ENCODE data around the gene APOBEC3F.
"Not testable (repeated sequence)": the region's sequence is repeated elsewhere in the genome, so short reads cannot be mapped to it uniquely, and the experiment has no call there.

The APOBEC3F gene

DNA sequence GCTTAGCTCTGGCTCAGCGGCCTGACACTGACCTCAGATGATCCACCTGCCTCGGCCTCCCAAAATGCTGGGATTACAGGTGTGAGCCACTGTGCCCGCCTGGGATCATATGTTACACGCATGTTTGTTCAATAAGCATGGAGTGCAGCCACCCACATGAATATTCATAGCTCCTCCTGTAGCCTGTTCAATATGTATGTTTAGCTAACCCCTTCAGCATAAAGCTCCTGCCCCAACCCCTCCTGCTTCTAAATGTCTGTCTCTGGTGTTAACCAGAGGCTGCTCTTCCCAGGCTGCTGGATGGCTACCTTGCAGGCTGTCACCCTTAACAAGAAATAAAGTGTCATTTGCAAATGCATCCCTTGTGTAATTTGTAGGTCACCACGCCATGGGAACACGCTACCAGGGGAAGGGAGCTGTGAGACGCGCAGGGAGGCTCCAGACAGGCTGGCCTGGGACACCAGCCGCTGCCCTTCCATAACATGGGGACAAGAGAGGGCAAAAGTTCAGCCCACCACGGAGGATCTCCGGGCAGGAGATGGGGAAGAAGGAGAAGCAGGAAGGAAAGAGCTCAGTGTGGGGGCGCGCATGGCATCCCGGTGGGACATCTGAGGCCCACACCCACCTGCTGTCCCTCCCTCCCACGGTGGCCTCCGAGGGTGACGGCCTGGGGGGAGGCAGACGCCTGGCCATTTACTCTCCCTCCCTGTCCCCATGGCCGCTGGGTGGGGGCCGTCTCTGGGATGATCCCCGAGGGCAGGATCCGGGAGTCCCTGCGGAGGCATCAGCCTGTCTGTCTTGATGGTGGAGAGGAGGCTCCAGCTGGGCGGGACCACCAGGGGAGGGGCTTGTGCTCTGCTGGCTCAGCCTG lies 35.7 kb downstream of the APOBEC3F start:
- DNase-seq: not testable (repeated sequence)

DNA sequence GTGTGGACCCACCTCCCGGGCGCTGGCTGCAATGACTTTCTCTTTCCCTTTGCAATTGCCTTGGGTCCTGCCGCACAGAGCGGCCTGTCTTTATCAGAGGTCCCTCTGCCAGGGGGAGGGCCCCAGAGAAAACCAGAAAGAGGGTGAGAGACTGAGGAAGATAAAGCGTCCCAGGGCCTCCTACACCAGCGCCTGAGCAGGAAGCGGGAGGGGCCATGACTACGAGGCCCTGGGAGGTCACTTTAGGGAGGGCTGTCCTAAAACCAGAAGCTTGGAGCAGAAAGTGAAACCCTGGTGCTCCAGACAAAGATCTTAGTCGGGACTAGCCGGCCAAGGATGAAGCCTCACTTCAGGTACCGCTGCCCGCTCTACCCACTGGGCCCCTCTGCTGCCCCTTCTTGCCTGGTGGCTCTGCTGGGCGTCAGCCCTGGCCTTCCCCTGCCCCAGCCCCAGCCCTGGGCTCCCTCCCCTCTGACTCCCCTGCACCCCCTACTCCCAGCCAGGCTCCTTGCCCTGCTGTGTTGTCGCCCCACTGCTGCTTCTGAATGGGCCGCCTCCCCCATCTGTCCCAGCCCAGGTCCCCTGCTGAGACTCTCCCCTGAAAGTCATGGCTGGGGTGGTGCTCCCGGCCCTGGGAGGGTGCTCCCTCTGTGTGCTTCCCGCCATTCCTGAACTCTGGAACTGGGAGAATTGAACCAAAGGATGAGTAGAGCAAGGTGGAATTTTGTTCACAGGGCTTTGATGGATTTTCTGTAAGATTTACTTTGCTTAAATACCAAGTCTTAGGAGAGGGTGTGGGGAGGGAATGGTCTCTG lies 36.6 kb downstream of the APOBEC3F start, which contains the start of gene APOBEC3G:
APOBEC3G (plus strand) TSS at position 250 of the 815 bp plus-strand sequence; CDS start at position 337, 87 bp downstream.
- peak; percentile 74 for DNase-seq

DNA sequence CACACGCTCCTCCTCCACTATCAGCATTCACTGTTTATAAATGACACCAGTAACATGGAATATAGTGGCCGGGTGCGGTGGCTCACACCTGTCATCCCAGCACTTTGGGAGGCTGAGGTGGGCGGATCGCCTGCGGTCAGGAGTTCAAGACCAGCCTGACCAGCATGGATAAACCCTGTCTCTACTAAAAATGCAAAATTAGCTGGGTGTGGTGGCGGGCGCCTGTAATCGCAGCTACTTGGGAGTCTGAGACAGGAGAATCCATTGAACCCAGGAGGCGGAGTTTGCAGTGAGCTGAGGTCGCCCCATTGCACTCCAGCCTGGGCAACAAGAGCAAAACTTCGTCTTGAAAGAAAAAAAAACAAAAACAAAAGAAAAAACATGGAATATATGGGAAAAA lies 37.2 kb downstream of the APOBEC3F start:
- not testable (repeated sequence) for DNase-seq

DNA sequence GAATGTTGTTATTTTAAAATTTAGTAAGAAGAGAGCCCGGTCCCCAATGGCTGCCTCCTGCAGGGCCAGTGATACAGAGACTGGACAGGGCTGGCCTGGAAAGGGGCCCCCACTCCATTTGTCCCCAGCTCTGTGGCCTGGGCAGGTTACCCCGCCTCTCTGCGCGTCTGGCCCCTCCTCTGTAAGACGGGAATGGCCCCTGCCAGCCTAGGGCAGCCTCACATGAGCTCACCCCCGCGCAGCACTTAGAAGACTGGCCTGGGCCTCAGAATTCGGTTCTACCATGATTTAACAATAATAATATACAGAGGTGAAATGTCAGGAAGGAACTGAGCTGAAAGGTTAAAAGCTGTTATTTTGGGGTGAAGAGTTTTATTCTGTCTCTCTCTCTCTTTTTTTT lies 37.7 kb downstream of the APOBEC3F start:
- DNase-seq: no peak

DNA sequence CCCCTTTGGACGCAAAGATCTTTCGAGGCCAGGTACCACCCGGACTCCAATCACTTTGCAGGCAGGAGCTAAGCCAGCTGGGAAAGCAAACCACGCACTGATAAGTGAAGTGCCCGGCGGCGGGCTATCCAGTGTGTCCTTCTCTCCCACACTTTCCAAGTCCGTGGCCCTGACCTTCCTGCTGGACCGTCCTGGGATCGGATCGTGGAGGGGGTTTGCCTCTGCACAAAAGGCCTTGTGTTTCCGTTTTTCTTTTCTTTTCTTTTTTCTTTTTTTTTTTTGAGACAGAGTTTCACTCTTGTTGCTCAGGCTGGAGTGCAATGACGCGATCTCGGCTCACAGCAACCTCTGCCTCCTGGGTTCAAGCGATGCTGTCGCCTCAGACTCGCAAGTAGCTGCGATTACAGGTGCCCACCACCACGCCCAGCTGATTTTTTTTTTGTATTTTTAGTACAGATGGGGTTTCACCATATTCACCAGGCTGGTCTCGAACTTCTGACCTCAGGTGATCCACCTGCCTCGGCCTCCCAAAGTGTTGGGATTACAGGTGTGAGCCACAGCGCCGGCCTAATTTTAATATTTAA lies 38.5 kb downstream of the APOBEC3F start:
- not testable (repeated sequence) for DNase-seq

DNA sequence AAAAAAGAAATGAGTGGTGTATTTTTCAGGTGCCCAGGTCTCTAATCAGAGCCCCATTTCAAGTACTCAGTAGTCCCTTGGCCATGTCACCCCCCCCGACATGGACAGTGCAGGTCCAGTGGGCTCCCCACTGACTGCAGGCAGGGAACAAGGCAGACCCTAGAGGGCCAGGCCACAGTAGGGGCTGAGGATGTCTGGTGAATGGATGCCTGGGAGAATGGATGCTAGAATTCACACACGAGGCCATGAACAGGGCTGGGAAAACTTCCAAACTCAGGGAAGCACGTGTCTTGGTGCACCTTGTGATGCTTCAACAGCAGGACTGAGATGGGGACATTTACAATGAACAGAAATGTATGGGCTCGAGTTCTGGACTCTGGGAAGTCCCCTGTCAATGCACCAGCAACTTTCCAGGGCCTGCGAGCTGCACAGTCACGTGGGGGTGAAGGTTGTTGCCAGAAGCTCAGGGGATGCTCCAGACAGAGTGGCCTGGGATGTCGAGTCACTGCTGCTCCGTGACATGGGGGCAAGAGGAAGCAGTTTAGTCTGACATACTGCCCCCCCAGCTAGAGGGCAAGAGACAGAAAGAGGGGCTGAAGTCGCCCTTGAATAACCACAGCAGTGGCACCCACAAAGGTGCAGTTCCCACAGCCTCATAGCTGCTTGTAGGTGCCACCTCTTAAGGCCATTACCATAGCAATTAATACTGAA lies 39.5 kb downstream of the APOBEC3F start:
- DNase-seq: no peak

DNA sequence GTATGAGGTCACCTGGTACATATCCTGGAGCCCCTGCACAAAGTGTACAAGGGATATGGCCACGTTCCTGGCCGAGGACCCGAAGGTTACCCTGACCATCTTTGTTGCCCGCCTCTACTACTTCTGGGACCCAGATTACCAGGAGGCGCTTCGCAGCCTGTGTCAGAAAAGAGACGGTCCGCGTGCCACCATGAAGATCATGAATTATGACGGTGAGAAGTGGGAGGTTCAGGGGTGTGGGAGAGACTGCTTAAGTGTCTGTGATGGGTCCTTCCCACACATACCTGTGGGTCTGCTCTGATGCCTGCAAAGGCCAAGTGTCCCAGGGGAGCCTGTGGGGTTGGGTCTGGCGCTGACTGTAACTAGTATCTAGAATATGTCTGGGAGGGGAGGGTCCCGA lies 40.4 kb downstream of the APOBEC3F start:
- DNase-seq: no peak

DNA sequence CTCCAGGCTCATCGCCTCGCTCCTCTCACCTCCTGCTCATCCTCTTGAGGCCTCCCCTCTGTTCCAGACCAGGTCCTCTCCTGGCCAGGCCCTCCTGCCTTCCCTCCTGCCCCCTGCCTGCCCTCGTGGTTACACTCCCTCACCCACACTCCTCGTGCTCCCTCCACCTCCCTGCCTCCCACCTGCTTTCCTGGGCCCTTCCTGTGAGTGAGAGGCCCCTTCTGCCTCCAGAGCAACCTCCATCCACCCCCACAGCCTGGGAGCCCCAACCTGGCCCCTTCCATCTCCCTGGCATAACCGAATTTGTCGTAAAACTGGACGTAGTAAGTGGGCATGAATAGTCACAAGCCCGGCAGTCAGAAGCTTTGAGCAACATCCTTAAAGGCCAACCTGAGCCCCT lies 40.9 kb downstream of the APOBEC3F start:
- no peak for DNase-seq

DNA sequence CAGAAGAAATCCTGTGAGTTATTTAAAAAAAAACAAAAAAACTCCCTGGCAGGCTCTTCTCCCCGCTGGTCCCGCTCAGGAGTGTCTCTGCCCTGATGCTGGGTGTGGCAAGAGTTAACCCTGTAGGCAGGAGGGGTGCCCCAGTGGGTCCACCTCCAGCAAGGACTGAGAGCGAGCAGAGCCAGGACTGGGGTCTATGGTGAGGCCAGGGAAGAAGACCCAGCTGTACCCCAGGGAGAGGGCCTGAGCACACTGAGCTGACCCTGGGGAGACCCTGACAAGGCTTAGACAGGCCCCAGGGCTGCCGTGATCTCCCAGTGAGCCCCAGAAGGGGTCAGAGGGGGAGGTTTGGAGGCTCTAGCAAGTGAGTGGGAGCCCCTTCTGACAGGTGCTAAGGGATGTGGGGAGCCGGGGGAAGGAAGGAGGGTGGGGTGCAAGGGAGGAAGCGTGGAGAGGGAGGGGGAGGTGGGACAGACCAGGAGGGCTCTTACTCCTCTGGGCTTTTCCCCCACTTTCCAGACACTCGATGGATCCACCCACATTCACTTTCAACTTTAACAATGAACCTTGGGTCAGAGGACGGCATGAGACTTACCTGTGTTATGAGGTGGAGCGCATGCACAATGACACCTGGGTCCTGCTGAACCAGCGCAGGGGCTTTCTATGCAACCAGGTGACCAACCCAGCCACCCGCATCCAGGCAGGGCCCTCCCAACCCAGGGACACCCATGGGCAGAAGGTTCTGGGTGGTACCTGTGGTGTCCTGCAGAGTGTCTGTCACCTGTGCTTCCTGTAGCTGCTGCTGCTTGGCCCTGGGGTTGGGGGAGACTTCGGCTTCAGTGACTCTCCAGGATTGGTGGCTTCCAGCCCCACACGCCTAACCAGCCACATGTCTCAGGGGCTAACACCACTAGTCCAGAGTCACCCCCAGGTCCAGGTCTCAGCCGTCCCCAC lies 42.8 kb downstream of the APOBEC3F start:
- DNase-seq: no peak

DNA sequence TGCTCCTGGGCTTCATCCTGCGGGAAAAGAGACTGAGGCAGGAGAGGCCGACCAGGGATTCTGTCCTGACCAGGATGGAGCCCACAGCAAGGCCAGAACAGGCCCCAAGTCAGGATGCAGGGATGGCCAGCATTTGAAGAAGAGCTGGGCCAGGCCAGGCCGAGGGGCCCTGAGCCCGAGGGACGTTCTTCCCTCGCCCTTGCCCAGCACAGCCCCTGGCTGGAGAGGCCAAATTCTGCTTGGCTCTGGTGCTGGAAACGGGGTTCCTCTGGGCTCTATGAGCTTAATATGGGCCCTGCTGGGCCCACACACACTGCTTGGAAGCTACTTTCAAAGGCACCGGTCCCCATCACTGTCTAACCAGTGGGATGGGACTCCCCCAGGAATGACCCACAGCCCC lies 44.0 kb downstream of the APOBEC3F start:
- DNase-seq: no peak

DNA sequence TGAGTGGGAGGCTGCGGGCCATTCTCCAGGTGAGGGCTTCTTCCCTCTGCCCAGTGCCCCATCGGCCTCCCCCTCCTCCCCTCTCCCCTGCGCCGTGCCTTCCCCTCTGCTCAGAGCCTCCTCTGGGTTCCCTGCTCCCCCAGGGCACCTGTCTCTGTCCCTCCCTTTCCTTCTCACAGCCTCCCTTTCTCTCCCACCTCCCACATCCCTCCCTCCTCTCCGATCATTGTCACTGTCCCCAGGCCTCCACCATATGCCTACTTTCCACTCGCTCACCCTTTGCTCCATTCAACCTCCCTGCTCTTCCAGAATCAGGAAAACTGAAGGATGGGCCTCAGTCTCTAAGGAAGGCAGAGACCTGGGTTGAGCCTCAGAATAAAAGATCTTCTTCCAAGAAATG lies 46.4 kb downstream of the APOBEC3F start:
- DNase-seq: no peak

DNA sequence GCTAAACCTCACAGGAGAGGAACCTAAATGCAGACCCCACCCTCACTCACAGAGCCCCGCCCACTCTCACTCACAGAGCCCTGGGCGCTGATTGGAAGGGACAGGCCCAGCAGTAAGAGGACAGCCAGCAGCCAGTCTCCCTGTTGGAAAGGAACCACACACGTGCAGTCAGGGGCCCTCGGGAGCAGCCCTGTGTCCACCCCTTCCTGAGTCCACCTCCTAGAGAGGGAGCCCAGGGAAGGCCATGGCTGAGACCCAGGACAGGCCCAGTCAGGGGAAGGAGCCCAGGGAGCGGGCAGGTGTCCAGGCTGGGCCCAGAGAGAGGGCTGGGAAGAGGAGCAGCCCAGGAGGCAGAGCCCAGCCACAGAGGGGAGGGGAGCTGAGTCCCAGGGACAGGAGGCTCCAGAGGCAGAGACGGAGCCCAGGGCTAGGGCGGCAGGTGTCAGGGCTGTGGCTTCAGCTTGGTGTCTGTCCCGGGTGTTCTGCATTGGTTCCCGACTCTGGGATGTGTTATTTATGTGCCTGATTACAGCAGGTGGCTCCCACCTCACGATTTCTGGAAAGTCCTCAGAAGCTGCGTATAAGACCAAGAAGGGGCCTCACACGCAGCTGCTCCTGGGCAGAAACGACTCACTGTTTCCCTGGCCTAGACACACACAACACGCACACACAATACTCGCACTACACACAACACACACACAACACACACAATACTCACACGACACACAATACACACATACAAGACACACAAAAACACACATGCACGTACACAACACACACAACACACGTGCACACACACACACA lies 47.4 kb downstream of the APOBEC3F start:
- DNase-seq: peak; percentile 37

DNA sequence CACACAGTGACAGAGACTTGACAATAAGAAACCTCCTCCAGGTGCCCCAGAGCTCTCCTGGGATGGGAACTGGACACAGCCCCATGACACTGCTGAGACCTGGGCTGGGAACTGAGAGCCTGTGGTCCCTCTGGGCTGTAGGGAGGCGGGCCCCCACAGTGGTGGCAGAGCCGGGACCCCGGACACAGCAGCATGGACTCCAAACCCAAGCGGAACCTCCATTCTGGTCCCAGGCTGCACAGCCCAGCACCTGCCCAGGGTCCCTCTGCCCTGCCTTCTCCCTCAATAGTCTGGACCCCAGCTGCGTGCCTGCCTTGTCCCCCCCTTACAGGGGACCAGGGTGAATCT lies 48.0 kb downstream of the APOBEC3F start:
- DNase-seq: no peak

DNA sequence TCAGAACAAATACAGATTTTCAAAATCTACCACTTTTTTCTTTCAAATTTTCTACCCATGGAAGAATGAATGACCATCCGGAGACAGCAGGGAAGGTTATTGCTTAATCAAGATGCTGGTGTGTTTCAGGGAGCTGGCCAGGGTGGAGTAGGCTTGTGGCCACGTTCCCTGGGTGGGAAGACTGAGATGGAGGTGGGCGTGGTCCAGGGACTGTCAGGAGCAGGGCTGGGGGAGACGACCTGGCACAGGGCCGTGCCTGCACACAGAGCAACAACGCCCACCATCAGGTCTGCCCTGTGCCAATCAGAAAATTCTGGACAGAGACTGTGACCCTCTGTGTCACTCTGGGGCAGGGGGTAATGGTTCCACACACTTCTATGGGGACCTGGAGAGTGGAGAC lies 49.3 kb downstream of the APOBEC3F start:
- DNase-seq: no peak

DNA sequence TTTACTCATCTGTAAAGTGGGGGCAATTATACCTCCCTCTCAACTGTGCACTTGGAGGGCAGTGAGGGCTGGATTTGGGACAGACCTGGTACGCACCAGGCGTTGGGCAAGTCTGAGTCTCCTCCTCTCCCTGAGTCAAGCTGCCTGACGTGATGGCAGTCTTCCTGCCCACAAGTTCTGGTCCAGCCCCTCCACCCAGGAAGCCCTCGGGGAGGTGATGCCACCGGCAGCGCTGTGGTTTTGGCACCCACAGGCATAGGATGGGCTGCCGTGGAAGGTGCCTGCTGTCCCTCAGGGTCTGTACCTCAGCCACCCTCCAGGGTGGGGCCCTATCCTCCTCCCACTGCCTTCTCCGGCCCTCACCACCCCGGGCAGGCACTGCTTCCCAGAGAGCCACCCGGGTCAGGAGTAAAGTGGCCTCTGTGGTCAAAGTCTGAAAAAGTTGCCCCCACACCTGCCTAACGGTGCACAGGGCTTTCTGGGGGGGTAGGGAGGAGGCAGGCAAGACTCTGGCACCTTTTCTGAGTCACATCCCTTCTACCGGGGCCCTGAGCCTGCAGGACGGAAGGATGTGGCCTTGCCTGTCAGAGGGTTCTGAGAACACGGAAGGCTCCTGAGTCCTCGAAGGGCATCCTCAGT lies 49.9 kb downstream of the APOBEC3F start:
- peak; percentile 97 for DNase-seq

DNA sequence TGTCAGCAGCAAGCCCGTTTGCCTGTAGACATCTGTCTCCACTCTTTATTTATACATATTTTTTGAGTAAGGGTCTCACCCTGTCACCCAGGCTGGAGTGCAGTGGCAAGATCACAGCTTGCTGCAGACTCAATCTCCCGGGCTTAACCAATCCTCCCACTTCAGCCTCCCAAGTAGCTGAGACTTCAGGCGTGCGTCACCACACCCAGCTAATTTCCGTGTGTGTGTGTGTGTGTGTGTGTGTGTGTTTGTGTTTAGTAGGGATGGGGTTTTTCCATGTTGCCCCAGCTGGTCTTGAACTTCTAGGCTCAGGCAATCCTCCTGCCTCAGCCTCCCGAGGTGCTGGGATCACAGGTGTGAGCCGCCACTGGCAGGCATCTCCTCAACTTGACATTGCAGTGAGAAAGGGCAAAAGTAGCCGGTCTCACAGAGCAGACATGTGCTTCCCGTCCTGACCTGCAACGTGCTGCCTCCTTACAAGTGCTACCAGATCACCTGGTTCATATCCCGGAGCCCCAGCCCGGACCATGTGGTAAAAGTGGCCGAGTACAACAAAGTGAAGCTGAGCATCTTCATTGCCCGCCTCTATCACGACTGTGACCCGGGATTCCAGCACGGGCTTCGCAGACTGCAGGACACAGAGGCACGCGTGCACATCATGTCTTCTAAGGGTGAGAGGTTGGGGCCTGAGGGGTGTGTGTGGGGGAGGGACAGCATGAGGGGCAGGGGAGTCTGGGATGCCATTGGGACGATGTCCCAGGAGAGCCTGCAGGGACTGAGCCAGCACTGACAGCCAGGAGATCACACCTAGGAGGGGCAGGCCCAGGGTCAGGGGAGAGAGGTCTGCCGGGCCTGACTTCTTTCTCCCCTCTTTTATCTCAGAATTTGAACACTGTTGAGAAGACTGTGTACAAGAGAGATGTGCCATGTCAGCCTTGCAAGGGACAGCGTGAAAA lies 50.7 kb downstream of the APOBEC3F start:
- DNase-seq: peak; percentile 39

DNA sequence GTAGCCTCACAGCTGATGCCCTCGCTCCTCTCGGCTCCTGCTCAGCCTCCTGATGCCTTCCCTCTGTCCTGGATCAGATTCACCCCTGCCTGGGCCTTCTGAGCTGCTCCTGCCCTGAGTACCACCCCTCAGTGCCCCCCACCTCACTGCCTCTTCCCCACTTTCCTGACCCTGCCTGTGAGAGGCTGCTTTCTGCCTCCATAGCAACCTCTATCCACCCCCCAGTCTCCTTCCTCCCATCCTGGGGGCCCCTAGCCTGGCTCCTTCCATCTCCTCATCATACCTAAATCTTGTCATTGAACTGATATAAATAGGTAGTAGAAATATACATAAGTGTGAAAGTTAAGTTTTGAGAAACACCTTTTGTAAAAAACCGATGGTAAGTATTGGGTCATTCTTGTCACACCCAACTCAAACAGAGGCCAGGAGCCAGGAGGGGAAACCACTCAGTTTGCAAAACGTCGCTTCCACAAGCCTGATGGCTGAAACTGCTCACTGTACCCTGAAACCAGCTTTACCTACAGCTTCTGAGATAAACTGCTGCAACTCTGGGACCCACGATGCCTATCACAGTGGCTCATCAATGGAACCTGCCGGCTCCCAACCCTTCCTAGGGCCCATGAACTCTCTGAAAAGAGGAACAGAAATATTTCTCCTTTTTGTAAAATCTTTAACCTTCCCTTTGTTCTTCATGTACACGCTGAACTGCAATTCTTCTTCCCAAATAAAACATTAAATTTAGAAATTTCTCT lies 51.6 kb downstream of the APOBEC3F start:
- peak; percentile 79 for DNase-seq

DNA sequence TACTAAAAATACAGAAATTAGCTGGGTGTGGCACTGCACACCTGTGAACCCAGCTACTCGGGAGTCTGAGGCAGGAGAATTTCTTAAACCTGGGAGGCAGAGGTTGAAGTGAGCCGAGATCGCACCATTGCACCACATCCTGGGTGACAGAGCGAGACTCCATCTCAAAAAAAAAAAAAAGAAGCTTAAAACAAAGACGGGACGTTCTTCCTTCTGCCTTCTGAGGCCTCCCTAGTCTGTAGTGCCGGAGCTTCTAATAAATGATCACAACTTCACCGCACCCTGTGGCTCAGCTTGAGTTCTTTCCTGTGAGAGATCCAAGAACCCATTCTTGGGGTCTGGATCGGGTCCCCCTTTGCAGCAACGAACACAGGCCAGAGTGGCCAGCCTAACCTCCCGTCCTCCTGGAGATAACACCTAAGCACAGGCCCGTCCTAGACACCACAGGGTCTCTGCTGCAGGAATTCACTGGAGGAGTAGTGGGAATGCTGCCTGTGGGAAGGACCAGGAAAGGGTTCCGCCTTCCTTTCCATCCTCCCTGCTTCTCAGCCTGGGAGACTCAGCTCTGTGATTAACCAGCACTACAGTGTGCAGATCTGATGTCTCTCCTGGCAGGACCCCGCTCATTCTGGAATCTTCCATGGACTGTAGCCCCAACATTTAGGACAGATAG lies 54.2 kb downstream of the APOBEC3F start:
- DNase-seq: peak; percentile 30

Measured in activated CD4-positive, alpha-beta T cell treated with anti-CD3 and anti-CD28 coated beads, Interleukin-2, Interleukin-6, amounts not matched to agents 100 ng/mL and 50 ng/mL, durations not matched to agents 16 hours and 8 hours (primary cell).